ENCODE data around the gene MAML3. TPM values are rescaled to one million over a fixed set of nuclear protein-coding genes. Genes with fewer than 3 reads are reported as not detected.

The MAML3 gene
- total and polyA plus RNA-seq, 2 experiments from 2014 or later: 4.1 to 11.2 TPM

GRCh38 chr4:139781066-139781465, 372.9 kb downstream of the MAML3 start:
- TF ChIP-seq EZH2 (IDR thresholded peaks at IDR 0.05; ENCODE audit: borderline replicate concordance): no peak
- TF ChIP-seq, protein P1, sequence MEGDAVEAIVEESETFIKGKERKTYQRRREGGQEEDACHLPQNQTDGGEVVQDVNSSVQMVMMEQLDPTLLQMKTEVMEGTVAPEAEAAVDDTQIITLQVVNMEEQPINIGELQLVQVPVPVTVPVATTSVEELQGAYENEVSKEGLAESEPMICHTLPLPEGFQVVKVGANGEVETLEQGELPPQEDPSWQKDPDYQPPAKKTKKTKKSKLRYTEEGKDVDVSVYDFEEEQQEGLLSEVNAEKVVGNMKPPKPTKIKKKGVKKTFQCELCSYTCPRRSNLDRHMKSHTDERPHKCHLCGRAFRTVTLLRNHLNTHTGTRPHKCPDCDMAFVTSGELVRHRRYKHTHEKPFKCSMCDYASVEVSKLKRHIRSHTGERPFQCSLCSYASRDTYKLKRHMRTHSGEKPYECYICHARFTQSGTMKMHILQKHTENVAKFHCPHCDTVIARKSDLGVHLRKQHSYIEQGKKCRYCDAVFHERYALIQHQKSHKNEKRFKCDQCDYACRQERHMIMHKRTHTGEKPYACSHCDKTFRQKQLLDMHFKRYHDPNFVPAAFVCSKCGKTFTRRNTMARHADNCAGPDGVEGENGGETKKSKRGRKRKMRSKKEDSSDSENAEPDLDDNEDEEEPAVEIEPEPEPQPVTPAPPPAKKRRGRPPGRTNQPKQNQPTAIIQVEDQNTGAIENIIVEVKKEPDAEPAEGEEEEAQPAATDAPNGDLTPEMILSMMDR (IDR thresholded peaks at IDR 0.05; ENCODE audit: poor library complexity): no peak
- no peak for TF ChIP-seq EZH2phosphoT487 (IDR thresholded peaks at IDR 0.05; ENCODE audit: low read depth, severe bottlenecking, unreplicated experiment)
- 85% methylated on average over 3 of the region's 3 CpGs for WGBS (ENCODE audit: low lambda C conversion rate, missing lambda C conversion rate)
- Histone ChIP-seq H3K9me3 (ENCODE audit: low read depth) (no peaks in the 10 kb centered on the region), H2AFZ (no peak overlapping the region), H3K27me3 (no peaks in the 10 kb centered on the region), H3K9me2 (replicated peaks; ENCODE audit: insufficient read depth) (no peaks in the 10 kb centered on the region), H3K27ac (no peak overlapping the region), H3K79me2 (no peaks in the 10 kb centered on the region), H3K4me2 (no peak overlapping the region), H4K20me1 (ENCODE audit: insufficient read depth, poor library complexity, severe bottlenecking) (no peaks in the 10 kb centered on the region), H3K36me3 (replicated peaks; ENCODE audit: insufficient read depth, low read depth) (no peaks in the 10 kb centered on the region), H3K4me3 (no peak overlapping the region), H3K4me1 (ENCODE audit: insufficient read depth) (peaks cover 7% of the 10 kb centered on the region)
- no peak for DNase-seq (ENCODE audit: low spot score)

DNA sequence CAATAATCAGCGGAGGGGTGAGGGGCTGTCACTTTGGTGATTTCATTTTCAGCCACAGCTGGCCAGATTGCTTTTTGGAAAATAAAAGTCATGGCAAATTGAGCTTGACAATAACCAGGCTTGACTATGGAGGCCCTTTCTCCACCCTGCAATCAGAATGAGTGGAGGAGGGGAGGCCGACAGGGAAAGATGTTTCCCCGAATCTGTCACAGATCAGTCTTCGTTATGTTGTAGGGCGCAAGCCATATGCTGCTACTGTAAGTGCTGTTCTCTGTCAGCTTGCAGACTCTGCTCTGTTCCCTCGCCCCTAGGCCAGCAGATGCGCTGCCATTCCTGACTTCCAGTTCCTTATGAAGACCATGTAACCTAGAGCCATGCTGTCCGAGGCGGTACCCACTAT, 374.3 kb downstream of the MAML3 start:
- Histone ChIP-seq H3K36me3 (replicated peaks; ENCODE audit: insufficient read depth, low read depth) (no peaks in the 10 kb centered on the region), H3K27ac (no peak overlapping the region), H3K4me3 (no peak overlapping the region), H3K27me3 (no peaks in the 10 kb centered on the region), H4K20me1 (ENCODE audit: insufficient read depth, poor library complexity, severe bottlenecking) (no peaks in the 10 kb centered on the region), H3K9me2 (replicated peaks; ENCODE audit: insufficient read depth) (no peaks in the 10 kb centered on the region), H3K9me3 (ENCODE audit: low read depth) (no peaks in the 10 kb centered on the region), H3K79me2 (no peaks in the 10 kb centered on the region), H2AFZ (no peak overlapping the region), H3K4me1 (ENCODE audit: insufficient read depth) (peaks cover 16% of the 10 kb centered on the region), H3K4me2 (no peak overlapping the region)
- TF ChIP-seq EZH2 (IDR thresholded peaks at IDR 0.05; ENCODE audit: borderline replicate concordance) (no peak), EZH2phosphoT487 (IDR thresholded peaks at IDR 0.05; ENCODE audit: low read depth, severe bottlenecking, unreplicated experiment) (no peak)
- TF ChIP-seq, protein P1 (IDR thresholded peaks at IDR 0.05; ENCODE audit: poor library complexity): no peak
- no peak for DNase-seq (ENCODE audit: low spot score)
- WGBS (ENCODE audit: low lambda C conversion rate, missing lambda C conversion rate): 69% methylated on average over 9 of the region's 9 CpGs

GRCh38 chr4:139777757-139778156, 376.2 kb downstream of the MAML3 start:
- Histone ChIP-seq H3K36me3 (replicated peaks; ENCODE audit: insufficient read depth, low read depth) (no peaks in the 10 kb centered on the region), H4K20me1 (ENCODE audit: insufficient read depth, poor library complexity, severe bottlenecking) (no peaks in the 10 kb centered on the region), H3K27ac (no peak overlapping the region), H3K4me1 (ENCODE audit: insufficient read depth) (peaks cover 9% of the 10 kb centered on the region), H2AFZ (no peak overlapping the region), H3K9me2 (replicated peaks; ENCODE audit: insufficient read depth) (no peaks in the 10 kb centered on the region), H3K4me3 (no peak overlapping the region), H3K9me3 (ENCODE audit: low read depth) (no peaks in the 10 kb centered on the region), H3K27me3 (no peaks in the 10 kb centered on the region), H3K79me2 (no peaks in the 10 kb centered on the region), H3K4me2 (no peak overlapping the region)
- DNase-seq (ENCODE audit: low spot score): no peak
- WGBS (ENCODE audit: low lambda C conversion rate, missing lambda C conversion rate): 96% methylated on average over 3 of the region's 3 CpGs
- TF ChIP-seq EZH2 (IDR thresholded peaks at IDR 0.05; ENCODE audit: borderline replicate concordance) (no peak), EZH2phosphoT487 (IDR thresholded peaks at IDR 0.05; ENCODE audit: low read depth, severe bottlenecking, unreplicated experiment) (no peak)

- Histone ChIP-seq H4K20me1 (ENCODE audit: insufficient read depth, poor library complexity, severe bottlenecking) (no peaks in the 10 kb centered on the region), H3K9me2 (replicated peaks; ENCODE audit: insufficient read depth) (no peaks in the 10 kb centered on the region), H3K4me2 (no peak overlapping the region), H3K27me3 (no peaks in the 10 kb centered on the region), H3K27ac (no peak overlapping the region), H3K36me3 (replicated peaks; ENCODE audit: insufficient read depth, low read depth) (no peaks in the 10 kb centered on the region), H2AFZ (no peak overlapping the region), H3K79me2 (no peaks in the 10 kb centered on the region), H3K4me3 (no peak overlapping the region), H3K4me1 (ENCODE audit: insufficient read depth) (peaks cover 9% of the 10 kb centered on the region), H3K9me3 (ENCODE audit: low read depth) (no peaks in the 10 kb centered on the region)
- no peak for TF ChIP-seq EZH2 (IDR thresholded peaks at IDR 0.05; ENCODE audit: borderline replicate concordance)
- TF ChIP-seq, protein P1 (IDR thresholded peaks at IDR 0.05; ENCODE audit: poor library complexity): no peak
- DNase-seq (ENCODE audit: low spot score): no peak
- WGBS (ENCODE audit: low lambda C conversion rate, missing lambda C conversion rate): 60% methylated on average over 4 of the region's 4 CpGs
Observed at GRCh38 chr4:139776235-139776634, 377.7 kb downstream of the MAML3 start.

All from hepatocyte (in vitro differentiated cells).